Ovary (tissue), 9 donors: ENCODE measurements around the gene SNX30. TPM values are rescaled to one million over a fixed set of nuclear protein-coding genes. Genes with fewer than 3 reads are reported as not detected.

Experiments
- DNase-seq, 5 donors: peaks; one replicate each; pipeline ENCODE4 v3.0.0-alpha.2; 2019 to 2020
- H3K27ac ChIP-seq, 2 donors: fragments of 200-600 bp; one replicate each; pipeline versions ENCODE4 v1.5.1 to v1.8.0; 2019 to 2022
- H3K27me3 ChIP-seq: fragments of 200-600 bp; one replicate; pipeline ENCODE4 v1.8.0; 2022
- H3K36me3 ChIP-seq: fragments of 200-600 bp; sonication (generic); one replicate; pipeline ENCODE4 v1.5.1; 2019
- H3K4me1 ChIP-seq: one replicate; pipeline ENCODE4 v1.8.1; 2013; ENCODE audit warnings: mild to moderate bottlenecking, moderate library complexity; ENCODE audit not compliant: insufficient read depth
- H3K4me3 ChIP-seq: fragments of 200-600 bp; sonication (generic); one replicate; pipeline ENCODE4 v1.5.1; 2017
- H3K9me3 ChIP-seq, 2 donors: fragments of 200-600 bp in 1 of 2; sonication (generic) in 1 of 2; one replicate each; pipeline versions ENCODE4 v1.5.1 to v1.8.1; 2013 to 2019; ENCODE audit warnings: mild to moderate bottlenecking in 1 of 2, moderate library complexity in 1 of 2
- CTCF ChIP-seq, 3 donors: fragments of 450-650 bp in 2 of 3; fragments of 200-600 bp in 1 of 3; IDR thresholded peaks; one replicate each; pipeline versions ENCODE4 v1.5.1 to v1.8.0; 2016 to 2022; ENCODE audit warnings: antibody characterized with exemption in 3 of 3, mild to moderate bottlenecking in 1 of 3
- EP300 ChIP-seq: sonication (generic); formaldehyde crosslinking; IDR thresholded peaks from one replicate; pipeline ENCODE4 v1.6.1; 2017; ENCODE audit warnings: antibody characterized with exemption
- POLR2A ChIP-seq: fragments of 450-650 bp; IDR thresholded peaks from one replicate; pipeline ENCODE4 v1.6.1; 2017; ENCODE audit warnings: antibody characterized with exemption, mild to moderate bottlenecking, moderate library complexity
- WGBS, 3 donors: extraction: QIAGEN DNeasy Blood & Tissue Kit in 1 of 3; methylation state at CpG; one replicate each; pipeline versions ENCODE4 v1.1.5 to v1.1.7; 2013 to 2017; 5-methylcytosine and 5-hydroxymethylcytosine counted together
- intact Hi-C, 4 donors: fragments of 100-400 bp; cut with DNase I; formaldehyde crosslinking; loops; one replicate each; pipeline versions ENCODE4 v1.11.0 to v1.15.1; 2022 to 2023
- polyA plus RNA-seq, 2 donors: library from polyadenylated mRNA; stranded (reverse); fragments of 200-250 nt in 1 of 2; fragments of 350-450 nt in 1 of 2; fragmentation: Illumina TruSeq in 1 of 2; extraction: RNeasy Lipid Tissue Mini Kit (QIAGEN cat#74804) in 1 of 2; gene quantifications; one replicate each; pipeline ENCODE4 v1.2.3, GENCODE V29; 2013 to 2014
- total RNA-seq, 7 donors: library from RNA; depleted of rRNA in 2 of 7; stranded (reverse); fragments of >200 nt in 2 of 7; fragmentation: NEBNext Ultra II Directional in 3 of 7; extraction: Animal tissue kit (Norgen Biotek cat#: 25700) in 3 of 7; gene quantifications; one replicate each; pipeline versions ENCODE4 v1.1.0 to v1.2.4, GENCODE V29; 2016 to 2023
- donor health status: DM: no; HTN: no; CAD: no; lungs with moderate emphysema.
- donor health status: DM: no; HTN: no; CAD: no.
- donor health status: Bipolar disorder and iron deficiency.
- donor health status: DM: yes; HTN: yes; CAD: no.
- donor health status: DM: no; HTN: no; CAD: no.
- donor health status: DM: yes; HTN: yes; CAD: no.

The SNX30 gene
- total and polyA plus RNA-seq, 9 donors: 4.3 to 11.8 (median 8.8) TPM

DNA sequence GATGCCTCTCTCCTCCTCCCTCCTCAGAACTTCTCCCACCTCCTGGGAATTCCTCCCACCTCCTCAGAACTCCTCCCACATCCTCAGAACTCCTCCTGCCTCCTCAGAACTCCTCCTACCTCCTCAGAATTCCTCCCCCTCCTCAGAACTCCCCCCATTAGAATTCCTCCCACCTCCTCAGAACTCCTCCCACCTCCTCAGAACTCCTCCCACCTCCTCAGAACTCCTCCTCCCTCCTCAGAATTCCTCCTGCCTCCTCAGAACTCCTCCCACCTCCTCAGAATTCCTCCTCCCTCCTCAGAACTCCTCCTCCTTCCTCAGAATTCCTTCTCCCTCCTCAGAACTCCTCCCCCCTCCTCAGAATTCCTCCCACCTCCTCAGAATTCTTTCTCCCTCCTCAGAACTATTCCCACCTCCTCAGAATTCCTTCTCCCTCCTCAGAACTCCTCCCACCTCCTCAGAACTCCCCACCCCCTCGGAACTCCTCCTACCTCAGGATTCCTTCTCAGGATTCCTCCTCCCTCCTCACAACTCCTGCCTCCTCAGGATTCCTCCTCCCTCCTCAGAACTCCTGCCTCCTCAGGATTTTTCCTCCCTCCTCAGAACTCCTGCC, 116.2 kb downstream of the SNX30 start:
- DNase-seq: no peak
- no peaks in the 10 kb centered on the region for H3K27me3 ChIP-seq
- H3K9me3 ChIP-seq: no peaks in the 10 kb centered on the region
- WGBS, 3 donors: 89 to 100% (median 92%) methylated on average over 1 of the region's 1 CpG
- no peak overlapping the region for H3K27ac ChIP-seq
- H3K36me3 ChIP-seq: no peaks in the 10 kb centered on the region
- no peak overlapping the region for H3K4me3 ChIP-seq
- no peaks in the 10 kb centered on the region for H3K4me1 ChIP-seq
- TF ChIP-seq EP300: no peak
- TF ChIP-seq CTCF (IDR thresholded peaks at IDR 0.05): no peak
- TF ChIP-seq POLR2A: no peak
- intact Hi-C loops: no loop called here

DNA sequence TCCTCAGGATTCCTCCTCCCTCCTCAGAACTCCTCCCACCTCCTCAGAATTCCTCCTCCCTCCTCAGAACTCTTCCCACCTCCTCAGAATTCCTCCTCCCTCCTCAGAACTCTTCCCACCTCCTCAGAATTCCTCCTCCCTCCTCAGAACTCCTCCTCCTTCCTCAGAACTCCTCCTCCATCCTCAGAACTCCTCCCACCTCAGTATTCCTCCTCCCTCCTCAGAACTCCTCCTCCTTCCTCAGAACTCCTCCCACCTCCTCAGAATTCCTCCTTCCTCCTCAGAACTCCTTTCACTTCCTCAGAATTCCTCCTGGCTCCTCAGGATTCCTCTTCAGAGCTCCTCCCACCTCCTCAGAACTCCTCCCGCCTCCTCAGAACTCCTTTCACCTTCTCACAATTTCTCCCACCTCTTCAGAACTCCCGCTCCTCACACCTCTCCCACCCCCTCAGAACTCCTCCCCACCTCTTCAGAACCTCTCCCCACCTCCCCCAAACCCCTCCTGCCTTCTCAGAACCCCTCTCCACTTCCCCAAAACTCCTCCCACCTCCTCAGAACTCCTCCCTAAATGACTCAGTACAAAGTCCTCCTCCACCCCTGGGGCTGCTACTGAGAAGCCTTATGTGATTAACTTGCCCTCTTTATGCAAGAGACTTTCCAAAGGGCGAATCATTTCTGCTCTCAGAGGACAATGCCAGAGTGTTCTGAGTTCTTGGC, 116.9 kb downstream of the SNX30 start:
- H3K27me3 ChIP-seq: no peaks in the 10 kb centered on the region
- intact Hi-C loops: no loop called here
- no peak overlapping the region for H3K27ac ChIP-seq
- no peak for DNase-seq
- H3K9me3 ChIP-seq: no peaks in the 10 kb centered on the region
- no peaks in the 10 kb centered on the region for H3K4me1 ChIP-seq
- TF ChIP-seq EP300: no peak
- no peak for TF ChIP-seq POLR2A
- 53 to 76% (median 61%) methylated on average over 3 of the region's 3 CpGs for WGBS, 3 donors
- H3K4me3 ChIP-seq: no peak overlapping the region
- H3K36me3 ChIP-seq: no peaks in the 10 kb centered on the region

GRCh38 chr9:112868461-112868860, 117.9 kb downstream of the SNX30 start:
- Histone ChIP-seq H3K4me1 (no peaks in the 10 kb centered on the region), H3K27ac (no peak overlapping the region), H3K4me3 (no peak overlapping the region), H3K36me3 (no peaks in the 10 kb centered on the region), H3K27me3 (no peaks in the 10 kb centered on the region), H3K9me3 (no peaks in the 10 kb centered on the region)
- intact Hi-C loops: no loop called here
- TF ChIP-seq EP300: no peak
- TF ChIP-seq CTCF (IDR thresholded peaks at IDR 0.05): no peak
- TF ChIP-seq POLR2A: no peak
- 76 to 87% (median 86%) methylated on average over 10 of the region's 10 CpGs for WGBS, 3 donors
- DNase-seq: no peak

- H3K4me3 ChIP-seq: no peak overlapping the region
- no peaks in the 10 kb centered on the region for H3K27me3 ChIP-seq
- DNase-seq: no peak
- H3K9me3 ChIP-seq: no peaks in the 10 kb centered on the region
- TF ChIP-seq CTCF (IDR thresholded peaks at IDR 0.05): no peak
- no peak for TF ChIP-seq POLR2A
- TF ChIP-seq EP300: no peak
- no peaks in the 10 kb centered on the region for H3K36me3 ChIP-seq
- 64 to 75% (median 71%) methylated on average over 8 of the region's 8 CpGs for WGBS, 3 donors
- no peak overlapping the region for H3K27ac ChIP-seq
- H3K4me1 ChIP-seq: no peaks in the 10 kb centered on the region
- intact Hi-C loops: no loop called here
Observed at GRCh38 chr9:112869041-112869529, 118.5 kb downstream of the SNX30 start.

DNA sequence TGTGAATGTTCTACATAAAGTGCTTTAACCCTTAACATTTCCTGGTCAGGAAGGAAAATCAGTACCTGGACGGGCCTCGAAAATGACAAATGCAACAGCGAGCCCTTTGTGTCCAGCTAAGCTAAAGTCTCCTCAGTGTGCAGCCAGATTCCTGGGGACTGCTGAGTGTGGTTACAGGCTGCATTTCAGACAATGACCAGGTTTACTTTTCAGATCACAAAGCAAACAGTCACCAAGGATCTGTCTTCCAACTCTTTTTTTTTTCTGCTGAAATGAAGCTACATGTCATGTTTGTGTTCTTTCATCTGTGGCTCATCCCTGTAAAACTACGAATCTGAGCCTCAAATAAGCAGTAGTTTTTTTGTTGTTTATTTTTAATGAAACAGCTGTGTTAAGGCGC, 119.4 kb downstream of the SNX30 start:
- WGBS, 3 donors: 86 to 90% (median 90%) methylated on average over 5 of the region's 5 CpGs
- Histone ChIP-seq H3K27ac (no peak overlapping the region), H3K4me1 (no peaks in the 10 kb centered on the region), H3K4me3 (no peak overlapping the region), H3K9me3 (no peaks in the 10 kb centered on the region), H3K27me3 (no peaks in the 10 kb centered on the region), H3K36me3 (no peaks in the 10 kb centered on the region)
- intact Hi-C loops: no loop called here
- TF ChIP-seq EP300 (no peak), POLR2A (no peak), CTCF (IDR thresholded peaks at IDR 0.05) (no peak)
- no peak for DNase-seq
